ENCODE data around the gene KLF7. TPM values are rescaled to one million over a fixed set of nuclear protein-coding genes. Genes with fewer than 3 reads are reported as not detected.
A peak's percentile ranks its signal among the peaks of the same experiment; 100 is the strongest.

KLF7 gene
- 14.6 and 22.2 TPM in 2 replicates for total RNA-seq

GRCh38 chr2:207165121-207166038, at the start of gene KLF7:
KLF7 (minus strand) TSS chr2:207165948; CDS start chr2:207165568, 380 bp downstream.
- no peak for DNase-seq (ENCODE audit: low read depth)
- peak within 1 kb of the TSS; percentile 82 for H3K4me3 ChIP-seq (ENCODE audit: low read depth, low read length)
- no peak for TF ChIP-seq CTCF (conservative IDR thresholded peaks at IDR 0.05; ENCODE audit: low read depth, low read length)

- TF ChIP-seq CTCF (conservative IDR thresholded peaks at IDR 0.05; ENCODE audit: low read depth, low read length) = no peak
- no peak overlapping the region for H3K4me3 ChIP-seq (ENCODE audit: low read depth, low read length)
- no peak for DNase-seq (ENCODE audit: low read depth)
These were observed 49.6 kb upstream of the KLF7 start for GRCh38 chr2:207215308-207215707.

DNA sequence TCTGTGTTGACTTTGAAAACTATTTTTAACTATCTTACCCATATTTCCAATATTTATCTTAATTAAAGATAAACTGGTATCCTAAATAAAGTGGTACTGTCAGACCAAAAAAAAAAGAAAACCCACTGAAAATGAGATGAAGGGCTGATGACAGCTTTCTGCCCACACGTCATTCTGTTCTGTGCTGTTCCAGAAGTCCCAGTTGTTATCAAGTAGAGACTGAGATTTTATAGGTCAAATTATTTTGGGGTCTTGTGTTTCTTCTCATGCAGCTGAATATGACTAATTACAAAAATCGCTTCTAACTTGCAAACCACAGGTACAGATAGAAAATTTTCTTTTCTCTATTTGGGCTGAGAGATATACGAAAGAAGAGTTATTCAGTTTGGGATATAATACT, 48.7 kb upstream of the KLF7 start:
- no peak for TF ChIP-seq CTCF (conservative IDR thresholded peaks at IDR 0.05; ENCODE audit: low read depth, low read length)
- DNase-seq (ENCODE audit: low read depth) = no peak
- H3K4me3 ChIP-seq (ENCODE audit: low read depth, low read length) = no peak overlapping the region

DNA sequence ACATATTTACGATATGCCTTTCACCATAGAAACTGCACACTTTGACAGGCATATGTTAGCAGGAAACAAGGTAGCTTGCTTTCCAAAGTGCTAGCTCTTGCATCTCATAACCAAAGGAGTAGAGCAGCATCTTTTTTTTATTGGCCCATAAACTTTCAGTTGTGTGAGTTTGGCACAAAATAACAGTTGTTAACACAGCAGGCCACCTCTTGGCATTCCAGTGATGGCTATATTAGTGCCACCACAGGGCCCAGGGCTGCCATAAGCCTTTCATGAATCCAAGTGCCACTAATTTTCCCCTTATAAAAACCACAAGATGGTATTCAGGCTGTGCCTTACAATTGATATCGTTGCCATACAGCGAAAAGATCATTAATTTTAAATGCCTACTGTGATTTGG, 40.3 kb upstream of the KLF7 start:
- no peak overlapping the region for H3K4me3 ChIP-seq (ENCODE audit: low read depth, low read length)
- DNase-seq (ENCODE audit: low read depth) = no peak
- no peak for TF ChIP-seq CTCF (conservative IDR thresholded peaks at IDR 0.05; ENCODE audit: low read depth, low read length)

DNA sequence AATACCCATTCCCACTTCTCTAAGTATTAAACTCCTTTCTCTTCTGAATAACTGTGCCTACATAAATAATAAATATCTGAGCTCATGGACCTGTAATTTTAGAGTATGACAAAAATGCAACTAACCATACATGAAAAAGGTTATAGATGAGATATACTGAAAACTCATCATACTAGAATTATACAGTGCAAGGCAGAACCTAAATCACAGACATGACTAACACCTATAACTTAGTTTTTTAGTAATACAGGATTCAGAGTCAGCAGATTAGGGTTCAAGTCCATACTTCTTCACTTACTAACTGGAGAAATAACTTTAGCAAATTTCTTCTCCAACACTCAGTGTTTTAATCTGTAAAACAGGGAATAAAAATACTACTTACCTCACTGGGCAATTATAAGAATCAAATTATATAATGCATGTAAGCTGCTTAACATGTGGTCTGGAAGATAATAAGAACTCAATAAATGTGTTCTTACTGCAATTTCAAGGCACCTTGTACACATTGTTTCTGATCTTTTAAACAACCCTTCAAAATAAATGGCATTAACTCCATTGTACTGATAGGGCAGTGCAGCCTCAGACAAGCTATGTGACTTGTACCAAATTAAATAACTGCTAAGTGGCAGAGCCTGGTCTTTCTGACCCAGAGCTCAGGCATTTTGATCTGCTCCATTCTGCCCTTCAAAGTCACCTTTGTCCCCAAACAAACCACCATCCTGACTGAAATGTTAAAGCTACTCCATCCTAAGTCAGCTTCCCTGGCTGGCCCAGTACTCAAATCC, 39.6 kb upstream of the KLF7 start:
- no peak for DNase-seq (ENCODE audit: low read depth)
- H3K4me3 ChIP-seq (ENCODE audit: low read depth, low read length) = no peak overlapping the region
- TF ChIP-seq CTCF (conservative IDR thresholded peaks at IDR 0.05; ENCODE audit: low read depth, low read length) = no peak

DNA sequence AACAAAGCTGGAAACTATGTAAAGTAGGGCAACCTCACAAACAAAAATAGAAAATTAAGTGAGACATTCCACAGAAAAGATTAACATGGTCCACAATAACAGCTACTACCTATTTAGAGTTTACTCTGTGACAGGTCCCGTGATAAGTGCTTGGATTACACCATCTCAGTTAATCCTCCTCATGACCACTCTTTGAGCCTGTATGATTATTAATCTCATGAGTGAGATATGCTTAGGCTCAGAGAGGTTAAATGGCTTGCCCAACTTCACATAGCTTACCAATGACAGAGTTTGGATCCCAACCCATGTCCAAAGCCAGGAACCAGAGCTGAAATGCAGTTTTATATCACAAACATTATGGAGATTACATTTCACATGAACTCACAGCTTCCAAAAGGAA, 37.3 kb upstream of the KLF7 start:
- TF ChIP-seq CTCF (conservative IDR thresholded peaks at IDR 0.05; ENCODE audit: low read depth, low read length) = no peak
- H3K4me3 ChIP-seq (ENCODE audit: low read depth, low read length) = no peak overlapping the region

More for the DNA sequence above, 37.3 kb upstream of the KLF7 start:
- DNase-seq (ENCODE audit: low read depth) = no peak

Data from epithelial cell of proximal tubule (primary cell).